GM12878 (cell line): ENCODE measurements around the gene CLEC4M. TPM values are rescaled to one million over a fixed set of nuclear protein-coding genes. Genes with fewer than 3 reads are reported as not detected.

Experiments
- ATAC-seq: fragments of 200-7000 bp; cut with Tn5 transposase; 3 replicates; pipeline ENCODE4 v1.9.1; 2020; ENCODE audit warnings: mild to moderate bottlenecking, moderate library complexity
- BruUV-seq: library from RNA; stranded (reverse); fragments of 400-500 nt; replicated peaks from 2 replicates; lab custom pipeline; 2021; lab: Mats Ljungman, UMichigan
- CTCF ChIA-PET: fragments of 300-600 bp; sonication (Branson Sonifier 250); formaldehyde crosslinking; extraction: SDS; loops from one replicate; lab custom pipeline; 2021; ENCODE audit warnings: inconsistent platforms; lab: Yijun Ruan, JAX
- POLR2A ChIA-PET: fragments of 350-600 bp; formaldehyde crosslinking; extraction: SDS; loops from one replicate; lab custom pipeline; 2021; ENCODE audit warnings: inconsistent platforms; lab: Charles Lee
- RAD21 ChIA-PET: fragments of 300-600 bp; sonication (Branson Sonifier 250); formaldehyde crosslinking; loops from one replicate; lab custom pipeline; 2023; ENCODE audit warnings: antibody characterized with exemption; ENCODE audit not compliant: unreplicated experiment; lab: Charles Lee
- SMC1A ChIA-PET: fragments of 300-600 bp; sonication (Branson Sonifier 250); formaldehyde crosslinking; loops from one replicate; lab custom pipeline; 2023; ENCODE audit not compliant: unreplicated experiment, uncharacterized antibody; lab: Charles Lee
- DNase-seq: peaks from one replicate; pipeline ENCODE4 v3.0.0-alpha.2; 2011; ENCODE audit warnings: low read depth, low spot score
- FAIRE-seq: peaks from 3 replicates; lab custom pipeline; 2011; peaks lifted over from hg19 to GRCh38; lab: Jason Lieb, UNC
- H2AFZ ChIP-seq: 2 replicates; pipeline ENCODE4 v1.6.0; 2011; ENCODE audit warnings: low read depth, low read length, control low read depth; ENCODE audit not compliant: control insufficient read depth
- H3K27ac ChIP-seq: 2 replicates; pipeline ENCODE4 v1.5.1; 2011; ENCODE audit warnings: control low read depth; ENCODE audit not compliant: control insufficient read depth, insufficient read depth
- H3K27me3 ChIP-seq, 2 experiments: replicated peaks in 1 of 2; 2 replicates each; pipeline versions ENCODE4 v1.6.0 to v1.6.1; 2011; ENCODE audit warnings: low read length in 1 of 2; ENCODE audit not compliant: control insufficient read depth in 2 of 2, insufficient read depth in 2 of 2
- H3K36me3 ChIP-seq, 2 experiments: 2 replicates each; pipeline ENCODE4 v1.5.1; 2011; ENCODE audit warnings: low read length in 1 of 2; ENCODE audit not compliant: control insufficient read depth in 2 of 2, insufficient read depth in 2 of 2
- H3K4me1 ChIP-seq: 2 replicates; pipeline ENCODE4 v1.6.1; 2011; ENCODE audit warnings: mild to moderate bottlenecking, low read length, moderate library complexity, mixed read lengths; ENCODE audit not compliant: control insufficient read depth, insufficient read depth
- H3K4me2 ChIP-seq: 2 replicates; pipeline ENCODE4 v1.6.0; 2011; ENCODE audit warnings: control low read depth; ENCODE audit not compliant: control insufficient read depth, insufficient read depth
- H3K4me3 ChIP-seq: fragments of 200-600 bp; sonication (generic); 2 replicates; pipeline ENCODE4 v1.5.1; 2016
- H3K79me2 ChIP-seq: 2 replicates; pipeline ENCODE4 v1.6.0; 2011; ENCODE audit warnings: low read length; ENCODE audit not compliant: control insufficient read depth, insufficient read depth
- H3K9ac ChIP-seq: 2 replicates; pipeline ENCODE4 v1.8.0; 2011; ENCODE audit warnings: low read length, control low read depth, mixed read lengths; ENCODE audit not compliant: control insufficient read depth, insufficient read depth
- H3K9me3 ChIP-seq: replicated peaks from 3 replicates; pipeline ENCODE4 v1.5.1; 2011; ENCODE audit warnings: mild to moderate bottlenecking, low read length; ENCODE audit not compliant: control insufficient read depth, insufficient read depth
- H4K20me1 ChIP-seq: 2 replicates; pipeline ENCODE4 v1.6.0; 2011; ENCODE audit not compliant: control insufficient read depth, insufficient read depth
- CBFB ChIP-seq: IDR thresholded peaks from 2 replicates; pipeline ENCODE4 v1.6.1; 2016; ENCODE audit warnings: antibody characterized with exemption, low read depth
- CEBPB ChIP-seq, 2 experiments: fragments of 150-350 bp in 1 of 2; IDR thresholded peaks; 2 replicates each; pipeline ENCODE4 v1.6.1; 2012 to 2014; ENCODE audit warnings: low read depth in 2 of 2, low read length in 2 of 2, borderline replicate concordance in 1 of 2, inconsistent platforms in 1 of 2
- E2F4 ChIP-seq: IDR thresholded peaks from 2 replicates; pipeline ENCODE4 v1.6.1; 2012; ENCODE audit warnings: low read depth, low read length, improper control_type of control experiment
- EED ChIP-seq: sonication (generic); IDR thresholded peaks from 2 replicates; pipeline ENCODE4 v1.6.1; 2016; ENCODE audit warnings: antibody characterized with exemption, low read depth
- IKZF1 ChIP-seq: fragments of 450-650 bp; conservative IDR thresholded peaks from 2 replicates; pipeline ENCODE4 v1.6.1; 2017; ENCODE audit warnings: antibody characterized with exemption, mild to moderate bottlenecking
- PAX8 ChIP-seq: fragments of 450-650 bp; IDR thresholded peaks from 2 replicates; pipeline ENCODE4 v1.6.1; 2017; ENCODE audit warnings: mild to moderate bottlenecking, moderate library complexity
- POLR2A ChIP-seq: IDR thresholded peaks from 2 replicates; pipeline ENCODE4 v1.6.1; 2011; ENCODE audit warnings: low read depth, mild to moderate bottlenecking, low read length
- SPI1 ChIP-seq: IDR thresholded peaks from 2 replicates; pipeline ENCODE4 v1.6.1; 2011; ENCODE audit warnings: low read depth, mild to moderate bottlenecking, low read length, moderate library complexity, borderline replicate concordance; ENCODE audit not compliant: insufficient read depth
- WGBS: methylation state at CpG from one replicate; pipeline ENCODE4 v1.1.6; 2016; ENCODE audit warnings: low lambda C conversion rate; ENCODE audit not compliant: insufficient replicate concordance, insufficient coverage; ENCODE audit errors: missing lambda C conversion rate; 5-methylcytosine and 5-hydroxymethylcytosine counted together
- in situ Hi-C: fragments of 300-500 bp; cut with MboI; formaldehyde crosslinking; loops from 9 replicates; pipeline ENCODE4 v1.14.3; 2018; ENCODE audit warnings: mixed read lengths
- intact Hi-C: fragments of 100-400 bp; cut with micrococcal nuclease; formaldehyde crosslinking; loops from one replicate; pipeline ENCODE4 v1.14.2; 2022; ENCODE audit not compliant: unreplicated experiment
- polyA plus RNA-seq, 11 experiments: library from polyadenylated mRNA; depleted of rRNA in 4 of 11; unstranded in 6 of 11; stranded (reverse) in 5 of 11; fragments of >200 nt; fragmentation: Nextera tagmentation in 4 of 11; fragmentation: Illumina TruSeq in 1 of 11; extraction: Ambion mirVana in 4 of 11; extraction: Trizol in 1 of 11; gene quantifications; 1 replicate in 1 of 11; 2 replicates in 10 of 11; pipeline versions ENCODE4 v1.2.1 to v1.2.3, GENCODE V29; 2011 to 2016; ENCODE audit warnings: inconsistent platforms in 2 of 11, missing spikeins in 2 of 11, low read depth in 1 of 11
- total RNA-seq, 4 experiments: library from RNA; depleted of rRNA in 3 of 4; stranded (reverse); fragments of >200 nt in 3 of 4; fragmentation: Illumina TruSeq in 1 of 4; extraction: Trizol in 1 of 4; gene quantifications; 2 replicates each; pipeline versions ENCODE4 v1.2.1 to v1.2.3, GENCODE V29; 2013 to 2021
- TF ChIP-seq, protein P1 (sequence below): fragments of 450-650 bp; IDR thresholded peaks from 2 replicates; pipeline ENCODE4 v1.6.1; 2017; ENCODE audit warnings: mild to moderate bottlenecking, moderate library complexity
- TF ChIP-seq, protein P2 (sequence below): IDR thresholded peaks from 2 replicates; pipeline ENCODE4 v1.6.1; 2011; ENCODE audit warnings: low read depth, mild to moderate bottlenecking, low read length, moderate library complexity, borderline replicate concordance; ENCODE audit errors: extremely low read depth

The CLEC4M gene
- total and polyA plus RNA-seq, 10 of the 15 experiments (the other 5 are each of a cell fraction or from before 2014, with no cell fraction given) = 0.11 to 0.42 (median 0.25) TPM; not detected in 1

DNA sequence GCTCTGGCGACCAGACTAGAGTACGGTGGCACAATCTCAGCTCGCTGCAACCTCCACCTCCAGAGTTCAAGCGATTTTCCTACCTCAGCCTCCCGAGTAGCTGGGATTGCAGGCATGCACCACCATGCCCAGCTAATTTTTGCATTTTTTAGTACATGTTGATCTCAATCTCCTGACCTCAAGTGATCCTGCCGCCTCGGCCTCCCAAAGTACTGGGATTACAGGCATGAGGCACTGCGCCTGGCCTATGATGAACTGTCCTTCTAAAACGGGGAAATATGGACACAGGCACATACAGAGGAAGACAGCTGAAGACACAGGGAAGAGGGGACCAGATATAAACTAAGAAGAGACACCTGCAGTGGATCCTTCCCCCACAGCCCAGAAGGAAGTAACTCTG is 12.7 kb downstream of the CLEC4M start (continued):
- TF ChIP-seq, protein P1, sequence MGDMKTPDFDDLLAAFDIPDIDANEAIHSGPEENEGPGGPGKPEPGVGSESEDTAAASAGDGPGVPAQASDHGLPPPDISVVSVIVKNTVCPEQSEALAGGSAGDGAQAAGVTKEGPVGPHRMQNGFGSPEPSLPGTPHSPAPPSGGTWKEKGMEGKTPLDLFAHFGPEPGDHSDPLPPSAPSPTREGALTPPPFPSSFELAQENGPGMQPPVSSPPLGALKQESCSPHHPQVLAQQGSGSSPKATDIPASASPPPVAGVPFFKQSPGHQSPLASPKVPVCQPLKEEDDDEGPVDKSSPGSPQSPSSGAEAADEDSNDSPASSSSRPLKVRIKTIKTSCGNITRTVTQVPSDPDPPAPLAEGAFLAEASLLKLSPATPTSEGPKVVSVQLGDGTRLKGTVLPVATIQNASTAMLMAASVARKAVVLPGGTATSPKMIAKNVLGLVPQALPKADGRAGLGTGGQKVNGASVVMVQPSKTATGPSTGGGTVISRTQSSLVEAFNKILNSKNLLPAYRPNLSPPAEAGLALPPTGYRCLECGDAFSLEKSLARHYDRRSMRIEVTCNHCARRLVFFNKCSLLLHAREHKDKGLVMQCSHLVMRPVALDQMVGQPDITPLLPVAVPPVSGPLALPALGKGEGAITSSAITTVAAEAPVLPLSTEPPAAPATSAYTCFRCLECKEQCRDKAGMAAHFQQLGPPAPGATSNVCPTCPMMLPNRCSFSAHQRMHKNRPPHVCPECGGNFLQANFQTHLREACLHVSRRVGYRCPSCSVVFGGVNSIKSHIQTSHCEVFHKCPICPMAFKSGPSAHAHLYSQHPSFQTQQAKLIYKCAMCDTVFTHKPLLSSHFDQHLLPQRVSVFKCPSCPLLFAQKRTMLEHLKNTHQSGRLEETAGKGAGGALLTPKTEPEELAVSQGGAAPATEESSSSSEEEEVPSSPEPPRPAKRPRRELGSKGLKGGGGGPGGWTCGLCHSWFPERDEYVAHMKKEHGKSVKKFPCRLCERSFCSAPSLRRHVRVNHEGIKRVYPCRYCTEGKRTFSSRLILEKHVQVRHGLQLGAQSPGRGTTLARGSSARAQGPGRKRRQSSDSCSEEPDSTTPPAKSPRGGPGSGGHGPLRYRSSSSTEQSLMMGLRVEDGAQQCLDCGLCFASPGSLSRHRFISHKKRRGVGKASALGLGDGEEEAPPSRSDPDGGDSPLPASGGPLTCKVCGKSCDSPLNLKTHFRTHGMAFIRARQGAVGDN = no peak
- TF ChIP-seq POLR2A (no peak), CEBPB (IDR thresholded peaks at IDR 0.05; ENCODE audit: borderline replicate concordance in 1 of 2, low read depth in 2 of 2, low read length in 2 of 2) (no peak)
- TF ChIP-seq, all 136 proteins: peak for 0

GRCh38 chr19:7778081-7778480 is 15.0 kb downstream of the CLEC4M start:
- RAD21 ChIA-PET = interaction anchor here (0.7 kb wide), 1 partner anchor 44 kb away, joined by 5 read pairs; no protein-coding TSS in a partner anchor
- H3K27ac ChIP-seq = no peak overlapping the region
- no peak overlapping the region for H2AFZ ChIP-seq
- CTCF ChIA-PET = interaction anchor here (0.7 kb wide), 1 partner anchor 210 kb away, joined by 3 read pairs; no protein-coding TSS in a partner anchor
- ATAC-seq = no peak; the same call in 2 of the 3 replicates
- WGBS = 35% methylated on average over 5 of the region's 5 CpGs
- H3K4me2 ChIP-seq = no peak overlapping the region
- SMC1A ChIA-PET = interaction anchor here (0.8 to 1.3 kb wide), 3 partner anchors 34 to 210 kb away, joined by 3 to 5 read pairs (median 3); no protein-coding TSS in a partner anchor
- FAIRE-seq = no peak
- DNase-seq = no peak
- no TSS peak for BruUV-seq
- POLR2A ChIA-PET = interaction anchor here (0.6 to 0.7 kb wide), 2 partner anchors 23 to 85 kb away, joined by 3 to 4 read pairs; no protein-coding TSS in a partner anchor
- no peaks in the 10 kb centered on the region for H3K79me2 ChIP-seq
- H3K27me3 ChIP-seq = no peaks in the 10 kb centered on the region; a peak in 1 of 4 replicates
- no peaks in the 10 kb centered on the region for H4K20me1 ChIP-seq
- TF ChIP-seq, protein P2, sequence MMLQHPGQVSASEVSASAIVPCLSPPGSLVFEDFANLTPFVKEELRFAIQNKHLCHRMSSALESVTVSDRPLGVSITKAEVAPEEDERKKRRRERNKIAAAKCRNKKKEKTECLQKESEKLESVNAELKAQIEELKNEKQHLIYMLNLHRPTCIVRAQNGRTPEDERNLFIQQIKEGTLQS = no peak
- no peak for TF ChIP-seq E2F4
- no peak for TF ChIP-seq CBFB
- TF ChIP-seq EED = 0 out of 2 replicates have a peak, but pooled peaks have one; percentile 34
- TF ChIP-seq SPI1 = peak; percentile 50; the same call in 1 of the 2 replicates
- no peak for TF ChIP-seq PAX8
- TF ChIP-seq IKZF1 = 0 out of 2 replicates have a peak, but pooled peaks have one; percentile 18
- no peak overlapping the region for H3K9ac ChIP-seq
- H3K4me3 ChIP-seq = no peak overlapping the region
- in situ Hi-C loops (no loop called here), intact Hi-C loops (no loop called here)
- H3K4me1 ChIP-seq = peaks cover 5% of the 10 kb centered on the region
- H3K36me3 ChIP-seq = no peaks in the 10 kb centered on the region
- H3K9me3 ChIP-seq = no peaks in the 10 kb centered on the region; the same call in 1 of the 3 replicates
